HG02763 (cell line): ENCODE results near the gene DMBT1.

Source experiments
- ATAC-seq: cut with Tn5 transposase; IDR thresholded peaks from one replicate; pipeline ENCODE4 v1.9.1; 2021; ENCODE audit warnings: mild to moderate bottlenecking, moderate library complexity; ENCODE audit not compliant: unreplicated experiment

DMBT1 gene

GRCh38 chr10:122548407-122549085 is 12.0 kb upstream of the DMBT1 start:
- ATAC-seq: no peak

- no peak for ATAC-seq
Measured at GRCh38 chr10:122549636-122550035, 10.9 kb upstream of the DMBT1 start.

DNA sequence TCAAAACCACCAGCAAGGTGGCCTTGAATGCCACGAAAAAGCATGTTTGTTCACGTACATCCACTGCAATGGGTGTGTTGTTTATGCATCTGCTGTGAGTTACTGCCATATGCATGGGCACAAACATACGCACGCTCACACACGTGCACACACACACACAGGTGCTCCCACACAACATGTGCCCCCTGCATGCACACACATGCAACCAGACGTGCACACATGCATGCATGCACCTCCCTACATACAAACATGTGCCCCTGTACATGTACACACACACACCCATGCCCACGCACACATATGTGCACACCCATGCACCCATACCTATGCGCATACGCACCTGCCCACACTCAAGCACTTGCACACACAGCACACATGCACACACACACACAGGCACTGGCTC is 10.1 kb upstream of the DMBT1 start:
- no peak for ATAC-seq

GRCh38 chr10:122550983-122551382 is 9.6 kb upstream of the DMBT1 start:
- ATAC-seq: no peak

- no peak for ATAC-seq
Measured at GRCh38 chr10:122551450-122551849, 9.1 kb upstream of the DMBT1 start.

DNA sequence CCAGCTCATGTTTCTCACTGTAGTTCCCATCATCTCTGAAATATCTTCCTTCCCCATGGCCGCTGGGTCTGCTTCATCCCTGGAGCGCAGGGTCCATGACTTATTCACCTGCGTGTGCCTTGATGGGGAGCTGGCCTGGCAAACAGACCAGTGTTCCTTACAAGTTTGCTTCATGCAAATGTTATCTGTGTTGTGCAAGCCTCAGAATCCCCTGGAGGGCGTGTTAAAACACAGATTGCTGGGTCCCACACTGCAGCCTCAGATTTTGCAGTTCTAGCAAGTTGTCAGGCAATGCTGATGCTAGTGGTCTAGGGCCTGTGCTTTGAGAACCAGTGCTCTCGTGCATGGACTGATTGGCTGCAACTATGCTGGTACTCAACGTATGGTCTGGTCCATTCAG is 7.2 kb upstream of the DMBT1 start:
- ATAC-seq: no peak

GRCh38 chr10:122554131-122555036 is 6.2 kb upstream of the DMBT1 start:
- no peak for ATAC-seq

DNA sequence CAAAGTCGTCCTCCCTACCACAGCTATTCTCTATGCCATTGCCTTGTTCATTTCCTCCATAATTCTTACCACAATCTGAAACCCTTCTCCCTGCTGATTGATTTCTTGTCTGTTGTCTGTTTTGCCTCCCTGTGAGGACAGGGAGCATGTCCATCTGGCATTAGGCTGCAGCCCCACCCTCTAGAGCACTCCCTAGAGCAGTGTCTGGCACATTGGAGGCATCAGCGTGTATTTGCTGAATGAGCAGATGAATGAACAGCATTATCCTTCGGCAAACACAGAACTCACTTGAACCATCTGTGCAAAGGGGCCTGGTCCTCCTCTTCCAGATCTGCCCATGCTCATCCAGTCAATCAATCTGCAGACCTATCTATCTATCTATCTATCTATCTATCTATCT is 5.1 kb upstream of the DMBT1 start:
- no peak for ATAC-seq

GRCh38 chr10:122557516-122557915 is 3.0 kb upstream of the DMBT1 start:
- no peak for ATAC-seq

GRCh38 chr10:122558452-122558851 is 2.1 kb upstream of the DMBT1 start:
- no peak for ATAC-seq

- no peak for ATAC-seq
Measured at GRCh38 chr10:122559228-122559627, 1.3 kb upstream of the DMBT1 start.

DNA sequence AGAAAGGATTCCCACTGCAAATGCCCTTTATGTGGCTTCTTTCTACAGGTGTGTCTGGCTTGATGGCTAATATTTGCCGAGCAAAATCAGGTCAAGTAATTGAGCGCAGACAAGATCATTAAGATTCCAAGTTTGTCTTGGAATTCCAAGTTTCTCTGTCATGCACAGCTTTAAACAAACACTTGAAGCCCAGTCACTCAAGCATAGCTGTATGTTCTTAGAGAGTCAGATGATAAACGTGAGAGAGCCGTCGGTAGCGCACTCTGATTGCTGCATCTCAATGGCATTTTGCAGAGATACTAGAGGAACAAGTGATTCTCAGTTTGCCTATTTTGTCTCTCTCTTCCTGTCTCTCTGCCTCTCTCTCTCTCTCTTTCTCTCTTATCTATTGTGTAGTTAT is 658 bp downstream of the DMBT1 start:
- no peak for ATAC-seq

DNA sequence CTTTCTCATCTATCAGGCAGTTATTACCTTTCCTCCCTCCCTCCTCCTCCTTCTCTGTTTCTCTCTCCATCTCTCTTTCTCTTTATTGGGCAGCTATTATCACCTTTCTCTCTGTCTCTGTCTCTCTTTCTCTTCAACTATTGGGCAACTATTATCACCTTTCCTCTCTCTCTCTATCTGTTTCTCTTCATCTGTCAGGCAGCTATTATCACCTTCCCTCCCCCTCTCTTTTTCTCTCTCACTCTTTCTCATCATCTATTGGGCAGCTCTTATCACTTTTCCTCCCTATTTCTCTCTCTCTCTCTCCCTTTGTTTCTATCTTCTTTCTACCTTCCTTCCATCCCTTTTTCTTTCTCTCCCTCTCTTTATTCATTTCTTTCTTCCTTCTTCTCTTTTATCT is 1.2 kb downstream of the DMBT1 start:
- ATAC-seq: no peak

DNA sequence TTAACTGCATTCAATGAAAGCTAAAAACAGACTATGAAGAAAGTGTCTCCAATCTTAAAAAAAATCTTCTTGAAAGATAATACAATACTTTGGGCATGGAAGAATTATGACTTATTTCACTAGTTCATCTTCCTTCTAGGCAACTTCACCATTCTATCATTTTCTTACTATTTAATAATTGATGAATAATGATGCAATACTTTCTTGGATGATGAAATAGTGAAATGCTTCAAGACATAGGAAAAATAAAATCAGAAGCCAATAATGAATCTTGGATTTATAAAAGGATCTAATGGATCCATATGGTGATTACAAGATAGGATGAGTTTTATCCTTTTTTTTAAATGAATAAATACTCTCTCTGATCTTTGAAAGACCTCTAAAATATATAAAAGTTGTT is 4.4 kb downstream of the DMBT1 start:
- no peak for ATAC-seq

DNA sequence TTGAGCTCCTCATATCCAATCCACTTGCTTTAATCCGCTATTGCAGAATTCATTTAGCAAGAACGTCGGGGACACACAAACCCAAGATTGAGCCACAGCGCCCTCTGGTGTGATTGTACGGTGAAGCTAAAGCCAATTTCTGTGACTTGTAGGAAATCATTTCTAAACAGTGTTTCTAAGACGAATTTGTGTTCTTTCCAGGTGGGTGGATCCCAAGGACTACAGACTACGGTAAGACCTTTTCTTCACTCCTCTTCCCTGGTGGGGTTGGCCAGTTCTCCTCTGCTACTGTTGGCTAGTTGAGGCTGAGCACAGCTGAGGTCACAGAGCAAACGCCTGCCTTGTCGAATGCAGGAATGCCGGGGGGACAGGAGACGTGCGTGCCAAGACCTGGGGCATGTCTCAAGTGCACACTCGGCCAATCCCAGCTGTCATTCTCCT is 5.2 kb downstream of the DMBT1 start:
- ATAC-seq: no peak

DNA sequence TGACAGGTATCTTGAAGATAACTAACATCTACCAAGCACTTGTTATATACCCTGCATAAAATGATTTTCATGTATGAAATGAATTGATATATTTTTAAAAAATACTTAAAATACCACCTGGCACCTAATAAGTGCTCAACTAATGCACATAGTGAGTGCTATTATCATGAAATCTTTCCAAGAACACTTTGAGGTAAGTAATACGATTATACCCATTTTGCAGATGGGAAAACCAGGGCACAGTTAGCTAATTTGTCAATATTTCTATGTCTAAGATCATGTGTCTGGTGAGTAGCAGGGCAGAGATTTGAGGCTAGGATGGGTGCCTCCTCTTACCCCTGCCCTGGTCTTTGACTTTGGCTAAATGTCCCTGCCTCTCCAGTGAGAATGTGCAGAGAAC is 6.1 kb downstream of the DMBT1 start:
- no peak for ATAC-seq

GRCh38 chr10:122567056-122567660 is 6.6 kb downstream of the DMBT1 start:
- ATAC-seq: no peak

- ATAC-seq: no peak
Measured at GRCh38 chr10:122568551-122568950, 8.0 kb downstream of the DMBT1 start.

- no peak for ATAC-seq
Measured at GRCh38 chr10:122570920-122571319, 10.4 kb downstream of the DMBT1 start.

GRCh38 chr10:122571892-122572291 is 11.3 kb downstream of the DMBT1 start:
- ATAC-seq: no peak

GRCh38 chr10:122575776-122576175 is 15.2 kb downstream of the DMBT1 start:
- ATAC-seq: no peak

DNA sequence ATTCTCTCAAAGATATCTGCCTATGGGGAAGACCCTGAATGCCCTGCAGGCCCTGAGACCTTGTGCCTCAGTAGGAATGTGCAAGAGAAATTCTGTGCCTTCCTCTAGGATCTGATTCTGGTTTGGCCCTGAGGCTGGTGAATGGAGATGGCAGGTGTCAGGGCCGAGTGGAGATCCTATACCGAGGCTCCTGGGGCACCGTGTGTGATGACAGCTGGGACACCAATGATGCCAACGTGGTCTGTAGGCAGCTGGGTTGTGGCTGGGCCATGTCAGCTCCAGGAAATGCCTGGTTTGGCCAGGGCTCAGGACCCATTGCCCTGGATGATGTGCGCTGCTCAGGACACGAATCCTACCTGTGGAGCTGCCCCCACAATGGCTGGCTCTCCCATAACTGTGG is 15.7 kb downstream of the DMBT1 start:
- no peak for ATAC-seq
